ENCODE measurements around the gene PODXL.

Gene PODXL

DNA sequence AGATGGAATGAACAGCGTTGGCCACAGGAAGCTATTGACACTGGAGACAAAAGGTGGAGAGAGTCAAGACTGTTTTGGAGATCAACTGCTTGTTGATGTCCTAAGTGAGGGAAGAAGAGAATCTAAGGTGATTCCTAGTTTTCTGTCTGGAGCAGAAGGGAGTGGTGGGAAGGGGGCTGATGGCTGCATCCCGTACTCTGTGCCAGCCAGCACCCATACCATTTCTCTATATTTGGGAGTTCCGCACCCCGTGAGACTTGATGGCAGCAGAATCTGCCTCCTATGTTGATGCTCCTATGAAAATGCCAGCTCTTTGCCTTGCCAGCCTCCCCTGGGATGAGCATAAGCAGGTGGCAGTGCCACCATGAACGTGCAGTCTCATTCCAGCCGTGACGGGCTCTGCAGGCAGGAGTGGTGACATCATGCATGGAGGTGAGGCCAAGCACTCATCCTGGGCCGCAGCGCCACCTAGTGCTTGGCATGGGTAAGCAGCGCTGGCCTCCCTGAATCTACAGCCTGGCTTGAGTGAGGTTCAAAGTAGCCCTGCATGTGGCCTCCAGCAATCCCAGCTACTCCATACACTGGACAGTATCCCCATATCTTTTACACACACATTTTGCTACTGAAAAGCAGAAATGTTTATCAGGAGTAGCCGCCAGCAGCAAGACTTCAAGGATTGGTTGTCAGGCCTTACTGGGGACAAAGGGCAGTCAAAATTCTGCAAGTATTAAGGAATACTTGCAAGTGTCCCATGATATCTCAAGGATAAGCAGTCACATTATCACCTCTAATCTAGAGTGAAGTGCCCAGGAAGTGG, 43.0 kb downstream of the PODXL start:
- Histone ChIP-seq H3K36me3 (ENCODE audit: control insufficient read depth, insufficient read depth, low read length) (no peaks in the 10 kb centered on the region), H3K27me3 (replicated peaks; ENCODE audit: control insufficient read depth, insufficient read depth, low read length) (no peaks in the 10 kb centered on the region), H3K4me3 (replicated peaks; ENCODE audit: low read depth, low read length) (no peak overlapping the region)
- TF ChIP-seq, protein P1, sequence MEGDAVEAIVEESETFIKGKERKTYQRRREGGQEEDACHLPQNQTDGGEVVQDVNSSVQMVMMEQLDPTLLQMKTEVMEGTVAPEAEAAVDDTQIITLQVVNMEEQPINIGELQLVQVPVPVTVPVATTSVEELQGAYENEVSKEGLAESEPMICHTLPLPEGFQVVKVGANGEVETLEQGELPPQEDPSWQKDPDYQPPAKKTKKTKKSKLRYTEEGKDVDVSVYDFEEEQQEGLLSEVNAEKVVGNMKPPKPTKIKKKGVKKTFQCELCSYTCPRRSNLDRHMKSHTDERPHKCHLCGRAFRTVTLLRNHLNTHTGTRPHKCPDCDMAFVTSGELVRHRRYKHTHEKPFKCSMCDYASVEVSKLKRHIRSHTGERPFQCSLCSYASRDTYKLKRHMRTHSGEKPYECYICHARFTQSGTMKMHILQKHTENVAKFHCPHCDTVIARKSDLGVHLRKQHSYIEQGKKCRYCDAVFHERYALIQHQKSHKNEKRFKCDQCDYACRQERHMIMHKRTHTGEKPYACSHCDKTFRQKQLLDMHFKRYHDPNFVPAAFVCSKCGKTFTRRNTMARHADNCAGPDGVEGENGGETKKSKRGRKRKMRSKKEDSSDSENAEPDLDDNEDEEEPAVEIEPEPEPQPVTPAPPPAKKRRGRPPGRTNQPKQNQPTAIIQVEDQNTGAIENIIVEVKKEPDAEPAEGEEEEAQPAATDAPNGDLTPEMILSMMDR (IDR thresholded peaks at IDR 0.05; ENCODE audit: insufficient read depth, low read length, poor library complexity, severe bottlenecking): peak; percentile 98
- DNase-seq (ENCODE audit: extremely low read depth, insufficient read length): peak; percentile 41

DNA sequence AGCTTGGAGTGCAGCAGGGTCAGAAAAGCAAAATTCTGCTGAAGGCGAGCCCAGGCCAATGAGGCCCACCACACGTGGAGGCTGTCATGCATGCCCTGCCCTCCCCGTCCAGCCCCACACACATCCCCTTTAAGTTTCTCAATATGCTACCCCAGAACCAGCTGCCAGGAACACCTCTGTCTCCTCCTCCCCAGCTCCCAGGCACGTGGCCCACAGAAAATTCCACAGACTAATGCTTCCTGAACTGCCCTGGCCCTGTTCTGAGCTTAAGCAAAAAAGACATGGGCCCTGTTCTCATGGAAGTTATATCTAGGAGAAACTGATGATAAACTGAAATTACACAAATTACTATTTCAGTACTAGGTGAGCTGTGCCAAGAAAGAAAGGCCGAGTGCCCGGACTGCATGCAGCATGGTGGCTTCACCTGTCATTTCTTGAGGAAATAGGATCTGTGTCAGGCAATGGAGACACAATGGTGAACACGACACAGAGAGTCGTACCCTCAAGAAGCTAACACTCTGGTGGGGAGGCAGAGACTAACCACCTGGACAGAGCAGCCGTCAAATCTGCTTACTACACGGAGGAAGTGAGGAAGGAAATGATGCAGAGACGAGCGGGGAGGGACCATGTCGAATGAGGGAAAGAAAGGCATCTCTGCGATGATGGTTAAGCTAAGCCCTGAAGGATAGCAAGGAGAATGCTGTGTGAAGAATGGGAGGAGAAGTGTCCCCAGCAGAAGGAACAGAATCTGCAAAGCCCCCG, 44.5 kb downstream of the PODXL start:
- DNase-seq (ENCODE audit: extremely low read depth, insufficient read length): no peak
- H3K36me3 ChIP-seq (ENCODE audit: control insufficient read depth, insufficient read depth, low read length): no peaks in the 10 kb centered on the region
- H3K4me3 ChIP-seq (replicated peaks; ENCODE audit: low read depth, low read length): no peak overlapping the region
- H3K27me3 ChIP-seq (replicated peaks; ENCODE audit: control insufficient read depth, insufficient read depth, low read length): no peaks in the 10 kb centered on the region
- TF ChIP-seq, protein P1 (IDR thresholded peaks at IDR 0.05; ENCODE audit: insufficient read depth, low read length, poor library complexity, severe bottlenecking): no peak

GRCh38 chr7:131511071-131511470, 45.4 kb downstream of the PODXL start:
- TF ChIP-seq, protein P1 (IDR thresholded peaks at IDR 0.05; ENCODE audit: insufficient read depth, low read length, poor library complexity, severe bottlenecking): no peak
- no peak overlapping the region for H3K4me3 ChIP-seq (replicated peaks; ENCODE audit: low read depth, low read length)
- no peaks in the 10 kb centered on the region for H3K27me3 ChIP-seq (replicated peaks; ENCODE audit: control insufficient read depth, insufficient read depth, low read length)
- H3K36me3 ChIP-seq (ENCODE audit: control insufficient read depth, insufficient read depth, low read length): no peaks in the 10 kb centered on the region
- DNase-seq (ENCODE audit: extremely low read depth, insufficient read length): no peak

DNA sequence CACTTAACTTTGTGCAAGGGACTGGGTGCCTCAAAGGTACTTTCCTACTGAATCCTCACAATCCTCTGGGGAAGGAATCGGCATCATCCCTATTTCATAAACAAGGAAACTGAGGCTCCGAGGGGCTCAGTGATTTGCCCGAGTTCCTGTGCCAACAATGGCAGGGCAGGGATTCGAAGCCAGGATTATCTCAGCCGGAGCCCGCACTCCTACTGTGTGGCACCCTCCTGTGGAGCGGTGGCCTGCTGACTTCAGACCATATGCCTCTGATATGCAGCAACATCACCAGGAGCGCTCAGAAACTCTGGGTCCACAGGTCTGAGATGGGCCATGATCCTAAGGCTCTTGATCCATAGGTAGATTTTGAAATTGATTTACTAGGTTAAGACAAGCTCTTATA, 46.6 kb downstream of the PODXL start:
- TF ChIP-seq, protein P1 (IDR thresholded peaks at IDR 0.05; ENCODE audit: insufficient read depth, low read length, poor library complexity, severe bottlenecking): no peak
- H3K36me3 ChIP-seq (ENCODE audit: control insufficient read depth, insufficient read depth, low read length): no peaks in the 10 kb centered on the region
- DNase-seq (ENCODE audit: extremely low read depth, insufficient read length): no peak

GRCh38 chr7:131508754-131509486, 47.5 kb downstream of the PODXL start:
- no peaks in the 10 kb centered on the region for H3K36me3 ChIP-seq (ENCODE audit: control insufficient read depth, insufficient read depth, low read length)

More for the DNA sequence above, 46.6 kb downstream of the PODXL start:
- no peak overlapping the region for H3K4me3 ChIP-seq (replicated peaks; ENCODE audit: low read depth, low read length)
- H3K27me3 ChIP-seq (replicated peaks; ENCODE audit: control insufficient read depth, insufficient read depth, low read length): no peaks in the 10 kb centered on the region

More at GRCh38 chr7:131508754-131509486, 47.5 kb downstream of the PODXL start:
- TF ChIP-seq, protein P1 (IDR thresholded peaks at IDR 0.05; ENCODE audit: insufficient read depth, low read length, poor library complexity, severe bottlenecking): no peak
- no peak overlapping the region for H3K4me3 ChIP-seq (replicated peaks; ENCODE audit: low read depth, low read length)
- no peaks in the 10 kb centered on the region for H3K27me3 ChIP-seq (replicated peaks; ENCODE audit: control insufficient read depth, insufficient read depth, low read length)
- no peak for DNase-seq (ENCODE audit: extremely low read depth, insufficient read length)
